Measurements from ENCODE around the gene G6PC1.
"Not testable (repeated sequence)": the region's sequence is repeated elsewhere in the genome, so short reads cannot be mapped to it uniquely, and the experiment has no call there.

DNA sequence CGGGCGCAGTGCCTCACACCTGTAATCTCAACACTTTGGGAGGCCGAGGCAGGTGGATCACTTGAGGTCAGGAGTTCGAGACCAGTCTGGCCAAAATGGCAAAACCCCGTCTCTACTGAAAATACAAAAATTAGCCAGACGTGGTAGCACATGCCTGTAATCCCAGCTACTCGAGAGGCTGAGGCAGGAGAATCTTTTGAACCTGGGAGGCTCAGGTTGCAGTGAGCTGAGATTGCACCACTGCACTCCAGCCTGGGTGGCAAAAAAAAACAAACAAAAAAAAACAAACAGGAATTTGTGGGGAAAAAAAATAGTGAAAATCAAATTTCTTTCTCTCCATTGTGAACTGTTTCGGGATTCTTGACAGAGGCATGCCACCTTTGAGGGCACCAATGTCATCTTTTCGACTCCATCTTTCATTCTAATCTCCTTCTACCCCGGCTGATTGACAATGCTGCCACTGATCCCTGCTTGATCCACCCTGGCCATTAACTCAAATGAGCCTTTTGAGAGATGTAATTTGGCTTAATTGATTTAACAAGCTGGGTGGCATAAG lies 19.0 kb downstream of the G6PC1 start:
- TF ChIP-seq POLR2A, POLR2AphosphoS5 (IDR thresholded peaks at IDR 0.05; ENCODE audit: low read depth, low read length): not testable (repeated sequence)
